NCI-H146 treated with DMSO at 0.1 percent for 48 hours (cell line): ENCODE data around the gene ZNF646.

Experiments
- DNase-seq: peaks from one replicate; lab custom pipeline; 2025; ENCODE audit not compliant: unreplicated experiment; lab: John Stamatoyannopoulos, UW

Gene ZNF646

DNA sequence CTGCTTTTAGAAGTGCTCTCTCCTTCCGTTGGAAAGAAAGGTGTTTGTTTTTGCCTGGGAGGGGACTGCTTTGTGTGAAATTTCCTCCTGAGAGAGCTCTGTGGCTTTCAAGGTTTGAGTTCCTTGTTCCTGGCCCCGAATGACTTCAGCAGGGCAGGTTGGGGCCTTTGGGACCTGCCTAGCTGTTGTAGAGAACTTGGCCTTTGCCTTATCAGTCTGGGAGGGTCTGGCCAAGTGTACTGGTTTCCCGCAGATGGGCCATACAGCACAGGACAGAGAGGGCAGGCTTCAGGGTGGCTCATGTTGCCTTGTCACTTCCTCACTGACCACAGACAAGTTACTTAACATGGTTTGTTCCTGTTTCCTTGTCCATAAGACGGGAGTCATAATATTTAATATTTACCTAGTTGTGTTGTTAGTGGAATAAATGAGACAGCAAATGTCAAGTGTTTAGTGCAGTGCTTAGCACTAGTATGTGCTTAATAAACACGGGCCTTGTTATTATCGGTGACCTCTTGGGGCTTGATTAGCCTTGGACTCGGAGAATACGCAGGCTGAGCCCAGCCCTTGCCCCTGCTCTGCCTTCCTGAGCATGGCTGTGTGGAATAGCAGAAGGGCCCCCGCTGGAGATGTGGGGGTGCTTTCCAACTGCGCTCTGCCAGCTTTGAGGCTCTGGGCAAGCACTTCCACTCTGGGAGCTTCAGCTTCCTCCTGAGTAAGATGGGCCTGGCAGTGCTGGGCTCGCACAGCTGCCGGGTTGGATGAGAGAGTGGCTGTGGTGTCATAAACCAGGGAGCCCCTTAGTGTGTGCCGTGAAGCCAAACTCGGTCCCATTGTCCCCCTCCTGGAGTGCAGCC lies 54.7 kb downstream of the ZNF646 start:
- DNase-seq: no peak

- DNase-seq: no peak
Observed at GRCh38 chr16:31129568-31130335, 55.5 kb downstream of the ZNF646 start.

GRCh38 chr16:31130336-31130891 lies 56.2 kb downstream of the ZNF646 start:
- DNase-seq: no peak

DNA sequence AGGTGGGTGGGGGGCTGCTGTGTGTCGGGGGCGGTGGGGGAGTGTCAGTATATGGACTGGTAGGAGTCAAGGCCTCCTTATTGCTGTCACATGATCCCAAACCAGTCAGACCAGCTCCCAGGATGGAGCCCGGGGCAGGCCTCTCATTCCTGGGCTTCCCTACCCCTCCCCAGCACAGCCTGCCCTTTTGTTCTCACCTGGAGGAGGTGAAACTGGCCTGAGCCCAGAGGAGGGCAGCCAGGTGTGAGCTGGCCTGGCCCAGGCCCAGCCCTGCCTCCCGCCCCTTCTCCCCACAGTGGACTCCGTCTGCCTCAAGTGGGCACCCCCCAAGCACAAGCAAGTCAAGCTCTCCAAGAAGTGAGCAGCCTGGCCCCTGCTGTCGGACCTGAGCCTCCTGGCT lies 56.7 kb downstream of the ZNF646 start:
- no peak for DNase-seq

- DNase-seq: no peak
Observed at GRCh38 chr16:31131416-31131815, 57.2 kb downstream of the ZNF646 start.

DNA sequence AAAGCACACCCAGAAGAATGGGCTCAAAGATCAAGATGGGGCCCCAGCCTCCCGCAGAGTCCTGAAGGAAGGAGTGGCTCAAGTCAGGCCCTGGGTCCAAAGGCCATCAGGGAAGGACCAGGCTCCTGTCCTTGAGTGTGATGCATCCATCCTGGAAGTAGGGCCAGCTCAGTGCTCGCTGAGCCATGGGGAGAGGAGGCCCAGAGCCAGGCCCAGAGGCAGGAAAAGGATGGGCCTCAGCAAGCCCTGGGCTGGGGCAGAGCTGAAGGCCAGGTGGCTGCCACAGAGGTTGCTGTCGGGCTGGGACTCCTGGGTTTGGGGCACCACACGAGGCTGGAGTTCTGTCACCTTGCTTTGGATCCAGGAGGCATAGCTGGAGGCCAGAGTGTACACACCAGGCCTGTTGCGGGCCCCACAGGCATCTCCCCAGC lies 57.6 kb downstream of the ZNF646 start:
- no peak for DNase-seq

DNA sequence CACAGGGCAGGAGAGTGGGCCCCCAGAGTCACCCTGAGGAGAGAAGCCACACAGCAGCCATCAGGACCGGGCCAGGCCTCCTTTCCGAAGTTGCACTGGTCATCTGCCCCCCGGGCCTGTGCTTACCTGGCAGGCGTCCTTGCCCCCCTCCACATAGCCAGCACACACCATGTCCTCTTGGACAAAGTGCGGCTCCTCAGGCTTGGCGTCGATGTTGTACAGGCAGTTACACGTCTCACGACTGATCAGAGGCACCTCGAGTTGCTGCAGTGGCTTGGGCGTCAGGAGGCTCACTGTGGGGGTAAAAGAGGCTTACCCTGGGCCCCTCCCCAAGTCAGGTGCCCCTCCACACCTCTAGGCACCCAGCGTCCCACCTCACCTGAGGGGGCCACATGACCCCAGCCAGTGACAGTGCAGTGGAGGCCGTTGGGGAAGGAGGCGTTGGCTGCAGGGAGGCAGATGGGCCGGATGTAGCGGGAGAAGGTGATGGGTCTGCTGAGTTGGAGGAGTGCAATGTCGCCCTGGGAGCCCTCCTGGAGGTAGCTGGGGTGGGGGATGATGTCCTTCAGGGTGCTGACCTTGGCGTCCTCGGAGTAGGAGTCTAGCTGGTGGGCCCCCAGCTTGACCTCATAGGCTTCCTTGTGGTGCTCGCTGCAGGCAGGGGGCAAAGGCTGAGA lies 58.2 kb downstream of the ZNF646 start:
- no peak for DNase-seq

GRCh38 chr16:31133046-31133501 lies 58.9 kb downstream of the ZNF646 start:
- no peak for DNase-seq
